IPS-18c (cell line): ENCODE data around the gene DCST2.

Experiments
- H3K4me3 ChIP-seq: 2 replicates; pipeline ENCODE4 v1.7.0; 2013; ENCODE audit warnings: low read depth, mild to moderate bottlenecking, low read length, moderate library complexity; ENCODE audit not compliant: insufficient read depth
- H3K9me3 ChIP-seq: one replicate; pipeline ENCODE4 v1.6.1; 2013; ENCODE audit warnings: mild to moderate bottlenecking, low read length, moderate library complexity; ENCODE audit not compliant: control insufficient read depth, insufficient read depth

The DCST2 gene

DNA sequence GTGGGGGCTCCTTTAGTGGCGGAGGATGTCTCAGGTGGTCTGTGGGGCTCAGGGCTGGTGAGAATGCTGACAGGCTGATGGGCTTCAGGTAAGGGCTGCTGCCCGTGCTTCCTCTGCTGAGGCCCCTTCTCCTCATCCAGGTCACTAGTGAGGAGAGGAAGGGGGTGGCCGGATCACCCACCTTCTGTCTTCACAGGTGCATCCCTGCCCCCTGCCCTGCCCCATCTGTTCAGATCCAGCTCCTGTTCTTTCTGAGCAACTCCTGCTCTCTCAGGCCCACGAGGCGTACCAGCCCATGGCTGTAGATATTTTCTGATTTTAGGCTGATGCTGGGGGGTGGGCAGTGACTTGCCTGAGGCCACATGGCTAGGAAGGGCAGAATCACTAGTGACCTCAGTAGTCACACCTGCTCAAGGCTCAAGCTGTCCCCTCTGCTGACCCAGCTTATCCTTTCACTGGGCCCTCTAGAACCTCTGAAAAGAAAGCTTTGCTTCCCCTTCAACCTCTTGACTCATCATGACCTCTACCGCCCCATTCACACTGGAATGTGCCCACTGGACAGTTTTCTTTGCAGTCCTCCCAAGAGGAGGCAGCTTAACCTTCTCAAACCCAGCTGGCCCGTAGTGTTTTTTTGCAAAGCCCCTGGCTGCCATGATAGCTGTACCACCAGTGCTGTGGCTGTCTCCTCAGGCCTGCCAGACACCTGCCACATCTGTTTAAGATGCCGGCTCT is 14.8 kb downstream of the DCST2 start:
- no peak overlapping the region for H3K4me3 ChIP-seq
- H3K9me3 ChIP-seq, result no peaks in the 10 kb centered on the region

DNA sequence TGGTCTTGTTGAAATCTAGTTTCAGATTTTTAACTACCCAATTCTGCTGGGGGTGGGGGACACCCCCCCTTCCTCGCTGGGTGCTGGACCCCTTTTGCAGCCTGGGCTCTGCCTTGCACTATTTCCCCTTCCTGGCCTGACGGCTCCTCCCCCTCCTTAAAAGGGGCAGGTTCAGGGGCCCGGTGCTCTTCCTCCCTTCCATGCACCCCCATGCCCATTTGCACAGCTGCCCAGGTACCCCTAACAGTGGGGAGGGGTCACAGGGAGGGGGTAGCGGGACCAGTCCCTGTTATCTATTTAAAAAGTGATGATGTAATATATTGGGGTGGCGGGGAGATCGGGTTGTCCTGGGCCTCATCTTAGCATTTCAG is 15.7 kb downstream of the DCST2 start:
- Histone ChIP-seq H3K4me3 (peak overlapping the region; percentile 62; the same call in 1 of the 2 replicates), H3K9me3 (no peaks in the 10 kb centered on the region)

DNA sequence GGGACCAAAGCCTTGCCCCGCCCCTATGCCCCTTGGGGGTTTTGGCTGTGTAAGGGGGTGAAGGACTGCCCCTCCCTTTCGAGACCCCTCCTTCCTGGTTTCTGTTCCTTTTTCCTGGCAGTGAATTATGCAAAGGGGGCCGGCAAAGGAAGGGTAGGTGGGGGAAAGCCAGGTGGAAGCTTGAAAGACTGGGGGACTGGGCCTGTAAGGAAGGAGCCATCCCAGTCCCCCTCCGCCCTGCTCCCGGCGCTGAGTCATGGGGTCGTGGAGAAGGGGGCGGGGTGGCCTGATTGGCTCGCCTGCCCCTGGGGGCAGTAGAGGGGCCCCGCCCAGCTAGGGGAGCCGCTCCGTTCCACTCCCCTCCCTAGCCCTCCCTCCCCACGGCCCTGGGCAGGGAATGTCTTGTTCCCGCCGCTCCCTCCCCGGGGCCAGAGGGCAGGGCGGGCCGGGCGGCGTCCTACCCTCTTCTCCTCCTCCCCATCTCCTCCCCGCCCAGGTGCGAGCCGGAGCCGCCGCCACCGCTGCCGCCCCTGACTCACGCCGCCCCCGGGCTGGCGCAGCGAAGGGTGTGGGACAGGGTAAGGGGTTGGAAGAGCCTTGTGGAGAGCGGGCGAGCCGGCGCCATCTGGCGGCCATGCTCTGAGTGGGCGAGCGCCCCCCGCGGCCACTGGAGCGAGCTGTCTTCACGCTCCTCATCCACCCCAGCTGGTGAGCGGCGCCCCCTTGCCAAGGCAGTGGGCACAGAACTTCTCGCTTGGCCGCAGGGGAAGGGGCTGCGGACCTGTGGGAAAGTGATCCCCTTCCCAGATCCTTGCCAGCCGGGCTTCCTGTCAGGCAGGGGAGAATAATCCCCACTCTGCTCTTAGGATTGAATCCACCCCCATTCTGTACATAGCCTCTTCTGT is 16.3 kb downstream of the DCST2 start:
- Histone ChIP-seq H3K9me3 (no peaks in the 10 kb centered on the region), H3K4me3 (peak overlapping the region; percentile 62)

DNA sequence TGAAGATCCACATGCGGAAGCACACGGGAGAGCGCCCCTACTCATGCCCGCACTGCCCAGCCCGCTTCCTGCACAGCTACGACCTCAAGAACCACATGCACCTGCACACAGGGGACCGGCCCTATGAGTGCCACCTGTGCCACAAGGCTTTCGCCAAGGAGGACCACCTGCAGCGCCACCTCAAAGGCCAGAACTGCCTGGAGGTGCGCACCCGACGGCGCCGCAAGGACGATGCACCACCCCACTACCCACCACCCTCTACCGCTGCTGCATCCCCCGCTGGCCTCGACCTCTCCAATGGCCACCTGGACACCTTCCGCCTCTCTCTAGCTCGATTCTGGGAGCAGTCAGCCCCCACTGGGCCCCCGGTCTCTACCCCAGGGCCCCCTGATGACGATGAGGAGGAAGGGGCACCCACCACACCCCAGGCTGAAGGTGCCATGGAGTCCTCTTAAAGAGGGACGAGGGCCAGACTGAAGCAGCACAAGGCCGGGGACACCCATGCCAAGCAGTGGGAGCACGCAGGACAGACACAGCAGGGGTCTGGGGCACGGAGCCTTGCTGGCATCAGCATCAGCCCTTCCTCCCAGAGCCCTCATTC is 17.2 kb downstream of the DCST2 start:
- no peaks in the 10 kb centered on the region for H3K9me3 ChIP-seq
- H3K4me3 ChIP-seq, result no peak overlapping the region

DNA sequence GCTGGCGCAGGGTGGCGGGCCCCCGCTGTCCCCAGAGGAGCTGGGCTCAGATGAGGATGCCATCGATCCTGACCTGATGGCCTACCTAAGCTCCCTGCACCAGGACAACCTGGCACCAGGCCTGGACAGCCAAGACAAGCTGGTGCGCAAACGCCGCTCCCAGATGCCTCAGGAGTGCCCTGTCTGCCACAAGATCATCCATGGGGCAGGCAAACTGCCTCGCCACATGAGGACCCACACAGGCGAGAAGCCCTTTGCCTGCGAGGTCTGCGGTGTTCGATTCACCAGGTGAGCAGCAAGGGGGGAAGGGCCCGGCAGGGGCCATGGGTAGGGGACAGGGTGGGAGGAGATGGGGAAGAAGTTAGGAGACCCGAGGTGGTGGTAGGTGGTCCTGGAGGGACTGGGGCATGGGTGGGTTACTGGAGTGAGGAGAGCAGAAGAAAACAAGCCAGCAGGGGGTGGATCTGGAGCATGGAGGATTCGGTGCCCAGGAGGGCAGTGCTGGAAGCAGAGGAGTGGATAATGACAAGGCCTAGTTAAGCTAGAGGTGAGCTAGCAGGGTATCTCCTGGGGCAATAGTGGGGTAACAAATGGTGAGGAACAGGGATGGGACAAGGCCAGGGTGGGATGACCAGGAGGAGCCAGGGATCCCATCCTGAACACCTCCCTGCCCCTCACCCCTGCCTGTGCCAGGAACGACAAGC is 17.9 kb downstream of the DCST2 start:
- Histone ChIP-seq H3K4me3 (no peak overlapping the region), H3K9me3 (no peaks in the 10 kb centered on the region)

DNA sequence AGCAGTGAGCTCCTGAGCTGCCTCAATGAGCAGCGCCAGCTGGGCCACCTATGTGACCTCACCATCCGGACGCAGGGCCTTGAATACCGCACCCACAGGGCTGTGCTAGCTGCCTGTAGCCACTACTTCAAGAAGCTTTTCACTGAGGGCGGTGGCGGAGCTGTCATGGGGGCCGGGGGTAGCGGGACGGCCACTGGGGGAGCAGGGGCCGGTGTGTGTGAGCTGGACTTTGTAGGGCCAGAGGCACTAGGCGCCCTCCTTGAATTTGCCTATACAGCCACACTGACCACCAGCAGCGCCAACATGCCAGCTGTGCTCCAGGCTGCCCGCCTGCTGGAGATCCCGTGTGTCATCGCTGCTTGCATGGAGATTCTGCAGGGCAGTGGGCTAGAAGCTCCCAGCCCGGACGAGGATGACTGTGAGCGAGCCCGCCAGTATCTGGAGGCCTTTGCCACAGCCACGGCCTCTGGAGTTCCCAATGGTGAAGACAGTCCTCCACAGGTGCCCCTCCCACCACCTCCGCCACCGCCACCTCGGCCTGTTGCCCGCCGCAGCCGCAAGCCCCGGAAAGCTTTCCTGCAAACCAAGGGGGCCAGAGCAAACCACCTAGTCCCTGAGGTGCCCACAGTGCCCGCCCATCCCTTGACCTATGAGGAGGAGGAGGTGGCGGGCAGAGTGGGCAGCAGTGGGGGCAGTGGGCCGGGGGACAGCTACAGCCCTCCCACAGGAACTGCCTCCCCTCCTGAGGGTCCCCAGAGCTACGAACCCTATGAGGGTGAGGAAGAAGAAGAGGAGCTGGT is 18.7 kb downstream of the DCST2 start:
- H3K9me3 ChIP-seq, result no peaks in the 10 kb centered on the region
- H3K4me3 ChIP-seq, result no peak overlapping the region

DNA sequence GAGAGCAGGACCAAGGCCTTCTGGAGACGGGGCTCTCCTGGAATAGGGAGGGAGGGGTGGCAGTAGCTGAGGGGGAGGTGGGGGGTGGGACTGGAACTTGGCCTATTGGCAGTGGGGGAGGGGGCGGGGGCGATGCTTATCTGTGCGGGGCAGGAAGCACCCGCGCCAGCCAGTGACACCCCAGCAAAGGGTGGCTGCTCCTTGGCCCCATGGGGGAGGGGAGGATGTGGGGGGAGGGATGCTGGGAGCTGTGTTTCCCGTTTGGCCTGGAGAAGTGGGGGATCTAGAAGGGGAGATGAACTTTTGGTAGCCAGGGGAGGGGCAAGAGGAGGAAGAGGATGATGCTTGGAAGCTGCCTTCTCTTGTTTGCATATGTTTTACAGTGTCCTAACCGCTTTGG is 19.9 kb downstream of the DCST2 start:
- Histone ChIP-seq H3K9me3 (no peaks in the 10 kb centered on the region), H3K4me3 (no peak overlapping the region)

DNA sequence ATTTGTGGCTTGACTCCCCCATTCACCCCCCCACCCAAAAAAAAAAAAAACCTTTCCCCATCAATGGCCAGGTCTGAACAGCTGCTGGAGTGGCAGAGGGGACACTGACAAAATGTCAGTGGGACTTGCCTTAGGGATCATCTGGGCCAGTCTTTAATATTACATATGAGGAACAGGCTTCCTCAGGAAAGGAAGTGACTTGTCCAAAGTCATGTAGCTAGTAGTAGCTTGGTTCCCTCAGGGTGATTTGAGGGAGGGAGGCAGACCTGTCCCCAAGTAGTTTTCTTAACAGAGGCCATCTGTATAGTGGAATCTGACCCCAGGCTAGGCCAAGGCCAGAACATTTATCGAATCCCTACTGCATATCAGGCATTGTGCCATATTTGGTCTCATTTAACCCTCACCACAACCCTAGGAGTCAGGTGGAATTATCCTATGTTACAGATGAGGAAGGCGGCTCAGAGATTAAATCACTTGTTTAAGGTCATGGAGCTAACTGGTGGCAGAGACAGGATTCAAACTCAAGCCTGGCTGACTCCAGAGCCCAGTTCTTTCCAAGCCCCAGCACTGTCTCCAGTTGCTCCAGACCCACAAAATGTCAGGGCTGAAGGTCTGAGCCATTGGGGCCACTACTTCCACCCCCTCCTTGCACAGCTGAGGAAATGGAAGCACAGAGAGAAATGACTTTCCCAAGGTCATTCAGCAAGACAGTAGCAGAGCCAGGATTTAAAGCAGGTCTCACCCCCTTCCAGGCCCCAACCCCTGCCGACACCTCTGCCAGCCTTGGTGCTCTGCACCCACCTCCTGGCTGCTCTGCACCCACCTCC is 20.6 kb downstream of the DCST2 start:
- H3K4me3 ChIP-seq, result no peak overlapping the region
- H3K9me3 ChIP-seq, result no peaks in the 10 kb centered on the region

DNA sequence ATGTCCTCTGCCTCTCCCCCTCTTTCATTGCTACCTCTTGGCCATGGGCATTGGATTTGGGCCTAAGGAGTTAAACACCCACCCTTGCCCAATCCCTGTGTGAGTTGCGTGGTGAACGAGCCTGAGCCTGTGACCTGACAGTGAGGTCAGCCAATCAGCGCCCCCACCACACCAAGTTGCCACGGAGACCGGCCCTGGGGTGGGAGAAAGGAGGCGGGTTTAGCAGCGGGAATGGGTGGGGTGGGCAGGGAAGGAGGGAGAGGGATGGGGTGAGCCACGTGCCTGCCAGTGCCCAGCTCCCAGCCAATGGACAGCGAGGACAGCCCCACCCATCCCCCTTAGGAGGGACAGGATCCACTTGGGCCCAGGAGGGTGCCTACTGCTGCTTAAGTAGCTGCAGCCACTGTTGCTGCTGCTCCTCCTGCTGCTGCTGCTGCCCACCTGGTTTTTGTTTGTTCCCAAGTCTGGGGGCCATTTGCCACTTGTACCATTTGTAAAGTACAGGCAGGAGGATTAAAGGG is 21.5 kb downstream of the DCST2 start:
- no peak overlapping the region for H3K4me3 ChIP-seq
- H3K9me3 ChIP-seq, result no peaks in the 10 kb centered on the region

DNA sequence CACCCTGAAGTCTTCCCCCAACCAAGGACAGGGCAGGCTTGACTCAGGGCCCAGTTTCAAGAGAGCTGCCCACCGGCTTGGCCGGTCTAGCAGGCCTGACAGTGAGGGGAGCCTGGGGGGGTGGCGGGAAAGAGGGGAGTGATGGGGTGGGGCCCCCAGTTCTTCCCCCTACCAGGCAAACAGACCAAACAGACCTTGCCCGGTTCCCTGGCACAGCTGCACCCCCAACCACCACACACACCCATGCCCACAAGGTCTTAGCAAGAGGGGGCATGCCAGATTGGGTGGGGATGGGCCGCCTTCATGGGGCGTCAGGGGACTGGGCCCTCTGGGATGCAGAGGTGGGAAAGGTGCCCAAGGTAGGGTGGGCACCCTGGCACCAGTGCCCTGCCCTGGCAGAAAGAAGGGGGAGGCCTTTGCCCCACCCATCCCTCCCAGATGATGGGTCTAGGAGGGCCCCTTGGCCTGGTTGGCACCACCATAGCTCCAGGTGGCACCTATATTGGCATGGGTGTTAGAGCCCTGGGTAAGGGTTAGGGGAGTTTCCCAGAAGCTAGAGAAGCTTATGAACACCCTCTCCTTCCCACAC is 22.1 kb downstream of the DCST2 start:
- Histone ChIP-seq H3K4me3 (no peak overlapping the region), H3K9me3 (no peaks in the 10 kb centered on the region)

DNA sequence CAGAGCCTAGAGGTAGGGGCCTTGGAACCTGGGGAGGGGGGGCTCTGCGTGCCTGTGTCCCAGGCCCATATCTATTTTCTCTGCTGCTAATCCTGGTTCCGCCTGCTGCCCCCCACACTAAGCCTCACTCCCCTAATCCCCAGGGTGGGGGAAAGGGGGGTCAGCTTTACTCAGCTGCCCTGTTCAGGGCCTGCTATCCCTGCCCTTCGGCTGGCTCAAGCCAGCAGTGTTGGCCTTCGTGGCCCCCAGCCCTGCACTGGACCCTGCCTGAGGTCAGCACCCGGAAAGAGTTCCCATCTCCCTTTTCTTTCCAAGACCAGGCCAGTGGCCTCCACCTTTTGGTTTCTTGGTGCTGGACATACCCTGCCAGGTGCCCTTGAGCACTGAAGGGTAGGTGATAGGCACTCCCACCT is 22.6 kb downstream of the DCST2 start:
- no peaks in the 10 kb centered on the region for H3K9me3 ChIP-seq
- H3K4me3 ChIP-seq, result no peak overlapping the region

DNA sequence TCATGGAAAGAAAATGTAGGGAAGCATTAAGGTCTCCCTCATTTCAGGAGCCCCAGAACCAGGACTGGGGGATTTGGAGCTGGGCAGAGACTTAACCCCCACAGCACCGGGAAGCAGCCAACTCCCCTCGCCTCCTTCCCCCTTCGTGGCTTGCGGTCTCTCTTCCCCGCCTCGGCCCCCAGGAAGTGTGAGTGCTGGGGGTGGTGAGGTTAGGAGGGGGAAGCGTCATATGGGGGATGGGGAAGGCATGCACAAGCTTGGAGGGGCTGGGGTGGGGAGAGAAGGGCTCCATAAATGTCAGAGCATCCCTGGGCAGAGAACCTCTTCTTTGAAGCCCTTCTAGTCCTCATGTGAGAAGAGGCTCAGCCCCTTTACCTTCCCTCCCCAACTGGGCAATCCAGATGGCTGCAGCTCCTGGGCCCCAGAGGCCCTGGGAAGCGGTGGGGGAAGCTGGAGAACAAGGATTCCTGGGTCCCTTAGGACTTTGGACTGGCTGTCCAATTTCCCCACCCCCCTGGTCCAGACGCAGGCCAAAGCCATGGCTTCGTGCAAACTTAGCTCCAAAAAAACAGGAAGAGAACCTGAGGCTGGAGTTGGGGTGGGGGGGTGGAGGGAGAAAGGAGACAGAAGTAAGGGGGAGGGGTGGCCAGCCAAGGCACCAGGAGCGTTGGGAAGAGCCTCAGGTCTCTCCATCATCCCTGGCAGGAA is 23.2 kb downstream of the DCST2 start:
- no peaks in the 10 kb centered on the region for H3K9me3 ChIP-seq
- H3K4me3 ChIP-seq, result no peak overlapping the region

DNA sequence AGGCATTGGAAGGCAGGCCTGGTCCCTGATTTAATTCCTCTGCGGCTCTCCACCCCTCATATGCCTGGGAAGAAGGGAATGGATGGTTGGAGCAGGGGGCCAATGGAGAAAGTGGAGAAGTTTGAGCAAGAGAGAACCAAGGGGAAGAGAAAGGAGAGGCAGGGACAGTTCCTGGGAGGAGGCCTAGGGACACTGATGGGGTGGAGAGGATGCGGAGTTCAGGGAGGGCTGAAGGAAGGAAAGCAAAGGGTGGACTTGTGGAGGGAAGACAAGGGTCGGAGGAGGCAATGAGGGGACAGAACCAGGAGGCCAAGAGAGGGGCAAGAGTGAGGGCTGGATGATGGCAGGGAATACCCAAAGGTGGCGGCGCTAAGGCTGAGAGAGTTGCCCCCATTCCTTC is 23.8 kb downstream of the DCST2 start:
- Histone ChIP-seq H3K9me3 (no peaks in the 10 kb centered on the region), H3K4me3 (no peak overlapping the region)

DNA sequence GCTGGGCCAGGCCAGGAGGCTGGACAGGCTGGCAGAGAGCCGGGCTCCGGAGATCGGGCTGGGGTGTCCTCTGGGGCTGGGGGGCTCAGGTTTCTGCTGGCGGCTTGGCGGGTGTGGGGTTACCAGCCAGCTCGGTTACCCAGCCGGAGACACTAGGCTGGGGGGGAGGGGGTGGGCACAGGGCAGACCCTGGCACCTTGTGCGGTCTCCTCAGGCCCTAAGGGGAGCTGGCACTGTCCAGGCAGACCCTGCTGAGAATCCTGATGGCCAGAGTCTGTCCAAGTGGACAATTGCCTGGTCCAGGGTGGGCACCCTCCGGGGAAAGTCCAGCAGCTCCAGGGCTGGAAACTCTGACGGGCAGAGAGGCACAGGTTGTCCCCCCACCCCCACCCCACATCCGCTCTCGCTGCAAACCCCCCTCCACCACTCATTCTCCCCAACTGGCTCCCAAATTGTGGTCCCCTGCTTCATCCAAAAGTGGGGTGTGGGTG is 24.3 kb downstream of the DCST2 start:
- H3K4me3 ChIP-seq, result no peak overlapping the region
- H3K9me3 ChIP-seq, result no peaks in the 10 kb centered on the region
